ENCODE measurements around the gene PIM3.

Gene PIM3

DNA sequence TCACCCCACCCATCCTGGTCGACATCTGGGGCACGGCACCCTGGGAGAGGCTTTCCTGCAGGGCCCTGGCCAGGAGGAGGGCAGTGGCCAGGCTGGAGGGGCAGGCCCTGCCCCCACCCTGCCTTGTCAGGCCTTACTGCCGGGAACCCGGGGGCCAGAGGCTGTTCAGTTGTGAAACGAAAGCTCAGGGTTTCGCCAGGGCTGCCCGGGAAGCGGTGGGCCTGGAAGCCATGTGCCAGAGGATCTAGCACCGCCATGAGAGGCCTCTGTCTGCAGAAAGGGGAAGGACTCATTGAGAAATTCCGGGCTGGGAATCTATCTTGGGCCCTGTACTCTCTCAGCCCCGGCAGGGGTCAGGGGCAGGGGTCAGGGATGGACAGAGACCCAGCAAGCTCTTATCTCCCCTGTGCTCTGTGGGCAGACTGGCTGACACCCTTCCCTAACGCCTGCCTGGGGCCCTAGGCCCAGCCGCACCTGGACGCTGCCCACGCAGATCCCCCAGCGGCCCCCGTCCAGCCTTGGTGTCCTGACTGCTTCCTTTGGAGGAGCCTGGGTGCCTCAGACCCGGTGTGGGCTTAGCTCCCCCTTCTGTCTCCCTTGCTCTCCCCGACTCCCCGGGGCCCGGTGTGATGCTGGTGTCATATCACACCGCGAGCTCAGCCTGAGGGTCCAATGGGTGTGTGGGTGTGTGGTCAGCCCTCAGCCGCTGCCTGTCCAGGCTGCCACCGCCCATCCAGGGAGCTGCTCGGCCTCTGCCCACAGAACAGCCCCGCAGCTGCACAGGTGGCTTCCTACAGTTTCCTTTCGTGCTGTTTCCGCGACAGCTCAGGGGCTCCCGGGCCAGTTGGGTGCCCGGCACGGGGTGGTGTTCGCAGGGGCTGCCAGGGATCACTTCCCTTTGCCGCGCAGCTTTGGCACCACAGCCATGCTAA is 6.5 kb downstream of the PIM3 start:
- Histone ChIP-seq H3K27me3 (ENCODE audit: insufficient read depth, low read depth) (no peaks in the 10 kb centered on the region), H3K27ac (no peak overlapping the region), H3K36me3 (ENCODE audit: insufficient read depth) (no peaks in the 10 kb centered on the region), H3K4me1 (ENCODE audit: low read depth, poor library complexity, severe bottlenecking) (peaks cover 16% of the 10 kb centered on the region), H4K20me1 (ENCODE audit: insufficient read depth) (no peaks in the 10 kb centered on the region), H3K4me3 (IDR thresholded peaks at IDR 0.05; ENCODE audit: insufficient read depth, low read depth, low read length) (no peak overlapping the region), H3K9ac (no peak overlapping the region), H3K79me2 (ENCODE audit: insufficient read depth, low read depth) (peaks cover 15% of the 10 kb centered on the region), H3K4me2 (no peak overlapping the region), H2AFZ (ENCODE audit: low read depth) (no peak overlapping the region)
- TF ChIP-seq, protein P1, sequence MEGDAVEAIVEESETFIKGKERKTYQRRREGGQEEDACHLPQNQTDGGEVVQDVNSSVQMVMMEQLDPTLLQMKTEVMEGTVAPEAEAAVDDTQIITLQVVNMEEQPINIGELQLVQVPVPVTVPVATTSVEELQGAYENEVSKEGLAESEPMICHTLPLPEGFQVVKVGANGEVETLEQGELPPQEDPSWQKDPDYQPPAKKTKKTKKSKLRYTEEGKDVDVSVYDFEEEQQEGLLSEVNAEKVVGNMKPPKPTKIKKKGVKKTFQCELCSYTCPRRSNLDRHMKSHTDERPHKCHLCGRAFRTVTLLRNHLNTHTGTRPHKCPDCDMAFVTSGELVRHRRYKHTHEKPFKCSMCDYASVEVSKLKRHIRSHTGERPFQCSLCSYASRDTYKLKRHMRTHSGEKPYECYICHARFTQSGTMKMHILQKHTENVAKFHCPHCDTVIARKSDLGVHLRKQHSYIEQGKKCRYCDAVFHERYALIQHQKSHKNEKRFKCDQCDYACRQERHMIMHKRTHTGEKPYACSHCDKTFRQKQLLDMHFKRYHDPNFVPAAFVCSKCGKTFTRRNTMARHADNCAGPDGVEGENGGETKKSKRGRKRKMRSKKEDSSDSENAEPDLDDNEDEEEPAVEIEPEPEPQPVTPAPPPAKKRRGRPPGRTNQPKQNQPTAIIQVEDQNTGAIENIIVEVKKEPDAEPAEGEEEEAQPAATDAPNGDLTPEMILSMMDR (conservative IDR thresholded peaks at IDR 0.05; ENCODE audit: low read depth, low read length): no peak

GRCh38 chr22:49967706-49968208 is 7.2 kb downstream of the PIM3 start:
- H2AFZ ChIP-seq (ENCODE audit: low read depth): no peak overlapping the region
- H3K36me3 ChIP-seq (ENCODE audit: insufficient read depth): no peaks in the 10 kb centered on the region
- H3K27me3 ChIP-seq (ENCODE audit: insufficient read depth, low read depth): no peaks in the 10 kb centered on the region
- peaks cover 13% of the 10 kb centered on the region for H3K4me1 ChIP-seq (ENCODE audit: low read depth, poor library complexity, severe bottlenecking)
- H4K20me1 ChIP-seq (ENCODE audit: insufficient read depth): no peaks in the 10 kb centered on the region
- no peak overlapping the region for H3K4me2 ChIP-seq
- no peak overlapping the region for H3K27ac ChIP-seq
- no peak overlapping the region for H3K4me3 ChIP-seq (IDR thresholded peaks at IDR 0.05; ENCODE audit: insufficient read depth, low read depth, low read length)
- peaks cover 10% of the 10 kb centered on the region for H3K79me2 ChIP-seq (ENCODE audit: insufficient read depth, low read depth)
- TF ChIP-seq, protein P1 (conservative IDR thresholded peaks at IDR 0.05; ENCODE audit: low read depth, low read length): no peak
- H3K9ac ChIP-seq: no peak overlapping the region

GRCh38 chr22:49968313-49968830 is 7.8 kb downstream of the PIM3 start:
- Histone ChIP-seq H3K4me2 (no peak overlapping the region), H3K4me1 (ENCODE audit: low read depth, poor library complexity, severe bottlenecking) (peaks cover 8% of the 10 kb centered on the region), H3K4me3 (IDR thresholded peaks at IDR 0.05; ENCODE audit: insufficient read depth, low read depth, low read length) (no peak overlapping the region), H4K20me1 (ENCODE audit: insufficient read depth) (no peaks in the 10 kb centered on the region), H3K27me3 (ENCODE audit: insufficient read depth, low read depth) (no peaks in the 10 kb centered on the region), H3K9ac (no peak overlapping the region), H3K27ac (no peak overlapping the region), H2AFZ (ENCODE audit: low read depth) (no peak overlapping the region), H3K36me3 (ENCODE audit: insufficient read depth) (no peaks in the 10 kb centered on the region), H3K79me2 (ENCODE audit: insufficient read depth, low read depth) (peaks cover 7% of the 10 kb centered on the region; the same call in 1 of the 2 replicates)
- TF ChIP-seq, protein P1 (conservative IDR thresholded peaks at IDR 0.05; ENCODE audit: low read depth, low read length): no peak

GRCh38 chr22:49968831-49969661 is 8.5 kb downstream of the PIM3 start:
- H3K4me2 ChIP-seq: no peak overlapping the region
- TF ChIP-seq, protein P1 (conservative IDR thresholded peaks at IDR 0.05; ENCODE audit: low read depth, low read length): no peak
- no peak overlapping the region for H3K9ac ChIP-seq

More at GRCh38 chr22:49968831-49969661, 8.5 kb downstream of the PIM3 start:
- Histone ChIP-seq H3K36me3 (ENCODE audit: insufficient read depth) (no peaks in the 10 kb centered on the region), H3K4me1 (ENCODE audit: low read depth, poor library complexity, severe bottlenecking) (peaks cover 8% of the 10 kb centered on the region), H3K27me3 (ENCODE audit: insufficient read depth, low read depth) (no peaks in the 10 kb centered on the region), H3K79me2 (ENCODE audit: insufficient read depth, low read depth) (0 out of 2 replicates have a peak, but pooled peaks cover under 1% of the 10 kb centered on the region), H3K4me3 (IDR thresholded peaks at IDR 0.05; ENCODE audit: insufficient read depth, low read depth, low read length) (no peak overlapping the region), H4K20me1 (ENCODE audit: insufficient read depth) (no peaks in the 10 kb centered on the region), H2AFZ (ENCODE audit: low read depth) (no peak overlapping the region), H3K27ac (peak overlapping the region; percentile 93; the same call in 1 of the 2 replicates)
